GM19468 (cell line): ENCODE data around the gene PIEZO1.

Experiments
- ATAC-seq: cut with Tn5 transposase; IDR thresholded peaks from one replicate; pipeline ENCODE4 v1.9.1; 2021; ENCODE audit warnings: mild to moderate bottlenecking, moderate library complexity, moderate number of reproducible peaks; ENCODE audit not compliant: unreplicated experiment; ENCODE audit errors: extremely low read depth

PIEZO1 gene

DNA sequence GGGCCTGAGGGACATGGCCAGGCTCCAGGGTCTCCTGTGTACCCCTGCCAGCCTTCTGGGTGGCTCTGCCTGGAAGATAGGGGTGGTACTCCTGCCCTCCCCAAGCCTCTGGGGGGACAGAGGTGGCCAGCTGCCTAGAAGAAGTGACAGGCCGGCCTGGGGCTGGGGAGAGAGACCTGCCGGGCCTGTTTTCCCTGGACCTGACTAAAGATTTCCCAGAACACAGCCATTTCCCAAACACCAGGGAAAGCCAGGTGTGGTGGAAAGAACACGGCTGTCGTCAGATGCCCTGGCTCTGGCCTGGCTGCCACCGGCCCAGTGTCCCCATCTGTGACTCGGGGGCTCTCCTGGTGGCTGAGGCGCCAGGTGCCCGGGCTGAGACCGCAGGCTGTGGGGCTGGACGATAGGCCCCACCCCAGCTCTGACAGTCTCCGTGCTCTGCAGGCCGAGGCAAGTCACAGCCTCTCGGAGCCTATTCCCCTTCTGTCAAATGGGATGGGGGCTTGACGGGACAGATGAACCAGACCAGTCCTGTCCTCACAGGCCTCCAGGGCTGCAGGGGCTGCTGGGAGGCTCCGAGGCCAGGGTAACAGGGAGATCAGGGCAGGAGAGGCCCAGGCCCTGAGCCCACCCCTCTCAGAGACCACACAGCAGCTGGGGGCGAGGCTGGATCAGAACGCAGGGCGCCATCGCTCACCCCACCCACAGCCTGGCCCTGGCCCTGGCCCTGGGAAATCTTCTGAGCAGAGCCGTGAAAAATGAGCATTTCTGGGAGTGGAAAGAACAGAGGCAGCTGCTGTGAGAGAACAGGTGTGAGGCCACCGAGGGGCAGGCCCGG, 45.7 kb downstream of the PIEZO1 start:
- no peak for ATAC-seq

DNA sequence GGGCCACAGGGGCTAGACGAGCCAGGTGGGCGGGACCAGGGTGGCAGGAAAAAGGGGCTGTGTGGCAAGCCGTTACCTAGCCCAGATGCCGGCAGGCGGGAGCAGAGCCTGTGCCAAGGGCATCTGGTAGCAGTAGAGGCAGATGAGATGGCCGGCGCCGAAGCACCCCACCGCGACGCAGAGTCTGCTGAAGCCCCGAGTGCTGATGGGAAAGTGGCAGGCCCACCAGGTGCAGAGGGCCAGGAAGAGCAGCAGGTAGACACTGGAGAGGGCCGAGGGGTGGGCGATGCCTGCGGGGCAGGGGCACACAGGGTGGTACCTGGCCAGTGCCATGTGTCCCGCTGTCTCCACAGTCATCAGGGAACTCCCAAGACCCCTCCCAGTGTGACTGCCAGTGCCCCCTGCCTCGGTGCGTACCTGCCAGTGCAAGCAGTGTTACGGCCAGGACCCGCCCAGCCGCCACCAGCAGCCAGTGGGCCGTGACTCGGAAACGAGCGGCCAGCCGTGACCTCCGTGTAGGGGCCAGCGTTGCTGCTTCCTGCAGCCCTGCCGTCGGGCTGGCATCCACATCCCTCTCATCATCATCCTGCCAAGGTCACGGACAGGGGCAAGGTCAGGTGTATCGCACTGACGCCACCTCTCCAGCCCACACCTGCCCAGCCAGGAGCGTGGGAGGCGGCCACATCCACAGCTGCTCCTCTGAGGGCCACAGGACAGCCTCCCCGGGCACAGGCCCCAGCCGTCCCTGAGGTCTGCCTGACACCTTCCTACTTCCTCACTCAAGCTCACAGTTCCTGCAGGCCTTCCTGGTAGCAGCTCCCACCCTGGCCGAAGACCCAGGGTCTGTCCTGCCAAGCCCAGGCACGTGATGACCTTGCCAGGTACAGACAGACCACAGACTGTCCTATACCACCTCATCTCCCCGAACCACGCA, 46.6 kb downstream of the PIEZO1 start:
- ATAC-seq = no peak

DNA sequence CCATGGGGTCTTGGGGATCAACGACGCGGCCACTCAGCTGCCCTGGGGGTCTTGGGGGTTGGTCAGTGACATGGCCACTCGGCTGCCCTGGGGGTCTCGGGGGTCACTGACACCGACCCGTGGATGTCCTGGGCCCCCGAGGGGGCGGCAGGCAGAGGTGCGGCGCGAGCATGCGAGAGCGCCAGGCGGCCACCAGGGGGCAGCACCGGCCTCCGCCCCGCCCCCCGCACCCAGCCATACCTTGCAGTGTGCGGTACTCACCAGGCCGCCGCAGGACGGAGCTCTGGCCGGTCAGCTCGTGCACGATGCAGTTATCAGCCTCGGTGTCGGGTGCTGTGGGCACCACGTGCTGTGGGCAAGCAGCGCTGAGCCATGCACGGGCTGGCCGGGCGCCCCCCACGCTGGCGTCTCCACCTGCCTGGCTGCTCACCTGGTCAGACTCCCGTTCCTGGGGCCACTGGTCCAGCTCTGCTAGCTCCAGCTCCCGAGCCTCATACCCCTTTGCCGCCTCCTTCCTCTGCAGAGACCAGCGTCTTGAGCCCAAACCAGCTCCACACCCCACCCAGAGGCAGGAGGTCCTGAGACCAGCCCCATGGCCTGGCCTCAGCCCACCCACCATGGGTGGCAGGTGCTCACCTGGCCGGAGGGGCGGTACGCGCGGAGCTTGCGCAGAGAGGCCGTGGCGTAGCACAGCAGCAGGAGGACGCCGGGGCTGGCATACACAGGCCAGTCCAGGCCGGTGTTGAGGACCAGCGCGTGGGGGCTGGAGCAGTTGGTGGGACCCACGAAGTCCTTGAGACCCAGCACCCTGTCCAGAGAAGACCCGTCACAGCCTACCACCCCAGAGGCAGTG, 47.5 kb downstream of the PIEZO1 start:
- ATAC-seq = no peak

DNA sequence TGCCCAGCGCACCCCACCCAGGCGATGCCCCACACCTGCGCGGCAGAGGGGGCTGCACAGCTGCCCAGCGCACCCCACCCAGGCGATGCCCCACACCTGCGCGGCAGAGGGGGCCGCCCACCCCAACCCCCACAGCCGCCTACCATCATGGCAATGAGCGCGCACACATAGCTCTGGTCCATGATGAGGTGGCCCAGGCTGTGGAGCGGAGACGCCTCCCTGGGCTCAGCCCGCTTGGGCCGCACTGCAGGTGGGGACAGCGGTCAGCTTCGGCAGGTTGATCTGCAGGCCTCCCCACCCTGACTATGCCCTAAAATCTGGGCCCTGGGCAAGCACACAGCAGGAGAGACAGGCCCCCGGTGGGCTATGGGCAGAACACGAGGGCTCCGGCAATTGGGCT, 48.5 kb downstream of the PIEZO1 start:
- no peak for ATAC-seq

DNA sequence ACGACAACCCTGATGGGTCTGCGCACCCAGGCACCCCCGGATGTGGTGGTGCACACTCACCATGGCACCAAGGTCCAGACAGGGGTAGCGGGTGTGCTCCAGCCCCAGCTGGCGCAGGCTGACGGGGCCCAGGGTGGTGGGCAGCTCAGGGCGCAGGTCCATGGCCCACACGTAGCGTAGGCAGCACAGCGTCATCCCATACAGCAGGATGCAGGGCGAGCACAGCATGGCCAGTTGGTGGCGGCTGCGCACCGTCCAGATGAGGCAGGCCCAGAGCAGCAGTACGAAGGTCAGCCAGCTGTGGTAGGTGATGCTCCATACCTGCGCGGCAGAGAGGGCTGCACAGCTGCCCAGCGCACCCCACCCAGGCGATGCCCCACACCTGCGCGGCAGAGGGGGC, 48.9 kb downstream of the PIEZO1 start:
- no peak for ATAC-seq

DNA sequence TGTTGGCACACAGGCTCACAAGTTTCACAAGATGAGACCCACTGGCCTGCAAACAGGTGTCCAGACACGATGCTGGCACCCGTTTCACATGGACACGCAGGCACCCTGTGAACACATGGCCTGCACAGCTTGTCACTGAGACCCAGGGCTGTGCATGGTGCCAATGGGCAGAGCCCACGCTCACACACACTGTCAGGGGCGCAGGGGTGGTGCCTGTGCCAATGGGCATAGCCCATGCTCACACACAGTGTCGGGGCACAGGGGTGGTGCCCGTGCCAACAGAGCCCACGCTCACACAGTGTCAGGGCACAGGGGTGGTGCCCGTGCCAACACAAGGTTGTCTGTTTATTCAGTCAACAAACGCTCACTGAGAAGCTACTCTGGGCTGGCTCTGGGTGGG, 49.4 kb downstream of the PIEZO1 start:
- no peak for ATAC-seq

DNA sequence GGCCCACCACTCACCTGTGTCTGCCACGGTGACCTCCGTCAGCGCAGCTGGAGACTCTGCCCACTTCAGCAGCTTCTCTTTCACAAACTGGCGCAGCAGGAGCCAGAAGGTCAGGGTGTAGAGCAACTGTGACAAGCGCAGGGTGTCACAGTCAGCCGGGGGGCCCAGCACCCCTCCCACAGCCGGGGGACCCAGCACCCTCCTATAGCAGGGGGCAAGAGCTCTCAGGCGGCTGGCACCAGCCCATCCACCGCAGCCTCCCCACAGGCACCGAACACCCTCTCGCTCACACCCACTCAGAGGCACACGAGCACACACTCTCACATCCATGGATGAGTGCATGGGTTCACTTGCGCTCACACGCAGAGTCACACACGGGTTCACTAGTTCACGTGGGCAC, 49.9 kb downstream of the PIEZO1 start:
- no peak for ATAC-seq

DNA sequence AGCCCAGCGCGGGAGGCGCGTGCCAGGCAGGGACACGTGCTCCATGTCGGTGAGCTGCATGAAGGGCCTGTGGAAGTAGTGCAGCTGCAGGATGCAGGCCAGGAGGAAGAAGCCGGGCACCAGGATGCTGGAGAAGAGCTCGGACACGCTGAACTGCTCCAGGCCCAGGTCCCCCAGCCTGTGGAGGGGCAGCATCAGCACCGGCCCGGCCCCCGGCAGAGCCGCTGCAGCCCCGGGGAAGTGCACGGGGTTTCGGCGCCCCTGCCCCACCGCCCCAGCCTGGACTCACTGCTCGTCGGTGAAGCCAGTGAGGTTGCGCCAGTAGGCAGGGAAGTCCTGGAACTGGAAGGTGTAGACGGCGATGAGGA, 50.7 kb downstream of the PIEZO1 start:
- no peak for ATAC-seq

DNA sequence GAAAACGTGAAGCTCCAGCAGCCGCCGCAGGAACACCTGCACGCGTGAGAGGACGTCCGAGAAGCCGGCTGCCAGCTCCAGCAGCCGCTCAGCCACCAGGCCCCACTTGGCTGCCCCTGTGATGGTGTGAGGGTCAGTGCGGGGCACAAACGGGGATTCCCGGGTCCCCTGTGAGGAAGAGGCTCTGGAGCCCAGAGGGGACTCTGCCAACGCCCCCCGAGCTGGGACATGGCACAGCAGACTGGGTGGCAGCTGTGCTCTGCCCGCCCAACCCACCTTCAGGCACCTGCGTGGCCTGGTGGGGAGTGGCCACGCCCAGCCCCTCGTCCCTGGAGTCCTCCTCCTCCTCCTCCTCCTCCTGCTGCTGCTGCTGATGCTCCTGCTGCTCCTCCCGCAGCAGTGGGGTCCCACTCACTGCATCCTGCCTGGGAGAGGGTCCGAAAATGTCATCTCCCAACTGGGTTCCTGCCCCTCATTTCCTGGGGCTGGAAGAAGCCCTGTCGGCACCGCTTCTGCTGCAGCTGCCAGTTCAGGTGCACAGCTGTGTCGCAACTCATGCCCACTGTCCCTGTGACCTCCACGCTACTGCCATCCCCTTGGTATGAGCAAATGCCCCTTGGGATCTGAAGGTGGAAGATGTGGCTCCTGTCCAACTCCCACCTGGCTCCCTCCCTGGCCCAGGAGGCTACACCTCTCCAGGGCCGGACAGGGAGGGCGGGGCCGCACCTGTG, 51.2 kb downstream of the PIEZO1 start:
- no peak for ATAC-seq

DNA sequence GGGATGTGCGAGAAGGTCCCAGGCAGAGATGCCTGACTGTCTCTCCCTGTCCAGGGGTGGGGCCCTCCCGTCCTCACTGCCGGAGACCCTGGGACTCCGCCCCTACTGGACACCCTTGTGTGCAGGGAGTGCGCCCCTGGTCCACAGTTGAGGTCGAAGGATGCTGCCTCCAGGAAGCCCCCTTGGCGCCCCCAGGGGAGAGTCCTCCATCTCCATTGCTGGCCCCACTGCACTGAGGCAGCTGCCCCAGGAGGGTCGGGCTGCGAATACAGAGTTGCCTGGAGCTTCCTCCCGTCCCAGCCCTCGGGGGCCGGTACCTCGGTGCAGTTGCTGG, 52.1 kb downstream of the PIEZO1 start:
- no peak for ATAC-seq

DNA sequence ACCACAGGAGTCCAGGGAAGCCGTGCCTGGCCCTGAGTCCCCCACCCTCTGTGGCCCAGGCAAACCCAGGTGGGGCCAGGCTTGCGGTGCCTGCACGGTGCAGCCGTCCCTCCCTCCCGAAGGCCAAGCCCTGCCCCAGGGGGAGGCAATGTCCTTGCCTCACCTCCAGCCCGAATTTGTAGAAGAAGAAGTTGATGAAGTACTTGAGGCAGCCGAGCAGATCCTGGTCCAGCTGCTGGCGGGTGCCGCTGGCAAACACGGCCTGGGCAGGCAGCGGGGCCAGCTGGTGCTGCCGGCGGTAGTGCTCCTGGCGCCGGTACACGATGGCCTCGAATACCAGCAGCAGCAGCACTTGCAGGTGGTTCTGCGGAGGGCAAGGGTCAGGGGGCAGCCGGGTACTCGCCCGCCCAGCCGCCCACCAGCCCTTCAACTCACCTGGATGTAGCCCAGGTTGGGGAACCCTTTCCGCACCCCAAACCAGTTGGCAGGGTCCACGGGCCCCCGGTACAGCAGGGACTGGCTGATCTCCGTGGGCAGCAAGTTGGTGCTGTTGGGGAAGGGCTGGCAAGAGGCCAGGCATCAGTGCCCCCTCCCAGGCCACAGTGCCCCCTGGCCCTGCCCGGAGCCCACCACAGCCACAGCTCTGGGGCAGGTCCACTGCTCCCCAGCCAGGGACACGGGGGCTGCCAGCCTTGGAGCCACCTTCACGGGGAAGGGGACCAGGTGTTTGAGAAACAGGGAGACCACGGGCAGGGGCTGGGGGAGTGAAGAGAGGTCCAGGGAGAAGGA, 52.7 kb downstream of the PIEZO1 start:
- no peak for ATAC-seq

DNA sequence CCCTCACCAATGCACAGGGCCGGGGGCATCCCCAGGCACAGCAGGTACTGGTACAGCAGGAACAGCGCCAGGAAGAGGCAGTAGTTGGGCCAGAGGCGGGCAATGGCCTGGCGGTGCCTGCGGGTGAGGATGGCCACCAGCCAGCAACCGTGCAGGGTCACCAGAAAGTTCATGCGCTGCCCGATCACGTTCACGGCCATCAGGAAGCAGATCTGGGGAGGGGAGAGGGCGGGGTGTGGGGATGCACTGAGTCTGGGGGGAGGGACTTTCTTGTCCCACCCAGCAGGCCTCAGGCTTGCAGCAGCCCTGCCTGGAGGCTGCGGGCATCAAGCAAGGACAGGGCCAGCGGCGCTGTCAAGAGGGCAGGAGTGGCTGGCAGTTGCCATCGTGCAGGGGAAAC, 53.3 kb downstream of the PIEZO1 start:
- no peak for ATAC-seq

DNA sequence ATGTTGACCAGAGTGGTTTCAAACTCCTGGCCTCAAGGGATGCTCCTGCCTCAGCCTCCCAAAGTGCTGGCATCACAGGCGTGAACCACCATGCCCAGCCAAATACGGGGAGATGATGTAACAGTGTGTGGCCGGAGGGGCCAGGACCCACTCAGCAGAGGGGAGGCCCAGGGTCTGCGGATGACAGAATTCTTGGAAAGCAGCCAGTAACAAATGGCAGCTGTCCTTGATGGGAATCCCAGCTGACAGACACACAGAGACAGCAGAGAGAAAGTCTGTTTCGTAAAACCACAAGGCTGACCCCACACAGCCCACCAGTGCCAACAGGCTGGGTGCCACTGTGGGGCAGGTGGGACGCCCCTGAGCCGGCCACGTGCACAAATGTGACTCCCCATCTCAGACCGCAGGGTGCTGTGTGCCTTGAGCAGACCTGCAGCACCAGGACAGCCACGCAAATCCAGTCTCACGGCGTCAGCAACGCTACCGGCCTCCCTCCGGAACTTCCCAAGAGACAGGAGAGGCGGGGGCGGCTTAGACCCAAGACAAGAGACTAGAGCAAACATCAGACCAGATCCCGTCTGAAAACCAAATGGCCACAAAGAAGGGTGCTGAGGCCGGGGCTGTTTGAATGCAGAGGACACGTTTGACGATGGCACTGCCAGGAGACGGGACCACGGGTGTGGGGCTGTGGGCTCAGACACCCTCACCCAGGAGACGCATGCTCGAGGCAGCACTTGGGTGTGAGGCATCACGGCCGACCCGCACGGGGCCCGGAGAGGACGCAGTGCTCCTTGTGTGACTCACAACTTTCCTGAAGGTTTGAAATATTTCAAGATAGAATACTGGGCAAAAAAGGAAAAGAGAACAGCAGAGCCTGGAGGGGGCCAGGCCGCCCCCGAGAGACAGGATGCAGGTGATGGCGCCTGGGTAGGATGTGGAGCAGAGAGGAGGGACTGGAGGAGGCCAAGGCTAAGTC, 54.1 kb downstream of the PIEZO1 start:
- no peak for ATAC-seq

DNA sequence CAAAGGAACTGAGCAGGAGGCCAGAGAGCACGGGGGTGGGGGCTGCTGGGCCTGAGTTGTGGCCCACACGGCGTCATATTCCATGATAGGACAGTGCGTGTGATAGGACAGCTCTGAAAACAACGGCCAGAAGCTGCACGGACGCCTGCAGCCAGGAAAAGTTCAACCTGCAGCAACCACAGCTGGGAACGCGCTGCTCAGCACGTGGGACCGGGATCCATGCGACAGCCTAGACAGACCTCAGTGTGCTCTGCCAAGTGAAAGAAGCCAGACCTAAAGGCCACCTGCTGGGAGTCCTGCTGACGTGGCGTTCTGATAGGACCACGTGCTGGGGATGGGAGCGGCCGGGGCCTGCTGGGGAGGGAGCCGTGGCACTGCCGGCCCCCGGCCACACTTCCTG, 57.1 kb downstream of the PIEZO1 start:
- ATAC-seq = no peak

DNA sequence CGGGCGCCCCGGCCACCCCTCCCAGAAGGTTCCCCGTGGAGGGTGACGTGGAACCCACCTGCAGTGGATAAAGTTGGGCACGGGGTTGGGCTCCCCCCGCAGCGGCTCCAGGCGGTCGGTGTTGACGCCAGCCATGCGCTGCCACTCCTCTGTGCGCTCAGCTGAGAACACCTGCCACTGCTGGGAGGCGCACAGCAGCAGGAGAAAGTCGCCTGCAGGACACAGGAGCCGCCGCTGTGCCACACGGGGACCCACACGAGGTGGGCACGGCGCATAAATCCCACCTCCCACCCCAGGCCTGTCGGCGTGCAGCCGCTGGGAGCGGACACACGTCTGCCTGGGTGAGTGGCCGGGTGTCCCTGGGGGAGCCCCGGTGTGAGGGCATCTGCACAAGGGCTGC, 58.0 kb downstream of the PIEZO1 start:
- ATAC-seq = no peak

DNA sequence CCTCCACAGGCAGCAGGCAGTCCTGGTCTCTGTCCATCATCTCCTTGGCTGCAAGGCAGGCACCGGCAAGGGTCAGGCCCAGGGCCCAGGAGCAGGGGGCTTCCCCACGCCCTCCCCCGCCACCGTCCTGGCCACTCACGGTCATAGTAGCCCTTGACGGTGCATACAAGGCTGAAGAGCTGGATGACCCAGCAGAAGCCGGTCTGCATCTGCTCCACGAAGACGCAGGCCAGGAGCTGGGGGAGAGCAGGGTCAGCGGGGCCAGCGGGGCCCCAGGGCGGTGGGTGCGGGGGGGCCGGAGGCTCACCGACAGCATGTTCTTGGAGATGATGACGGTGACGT, 58.6 kb downstream of the PIEZO1 start:
- ATAC-seq = no peak

DNA sequence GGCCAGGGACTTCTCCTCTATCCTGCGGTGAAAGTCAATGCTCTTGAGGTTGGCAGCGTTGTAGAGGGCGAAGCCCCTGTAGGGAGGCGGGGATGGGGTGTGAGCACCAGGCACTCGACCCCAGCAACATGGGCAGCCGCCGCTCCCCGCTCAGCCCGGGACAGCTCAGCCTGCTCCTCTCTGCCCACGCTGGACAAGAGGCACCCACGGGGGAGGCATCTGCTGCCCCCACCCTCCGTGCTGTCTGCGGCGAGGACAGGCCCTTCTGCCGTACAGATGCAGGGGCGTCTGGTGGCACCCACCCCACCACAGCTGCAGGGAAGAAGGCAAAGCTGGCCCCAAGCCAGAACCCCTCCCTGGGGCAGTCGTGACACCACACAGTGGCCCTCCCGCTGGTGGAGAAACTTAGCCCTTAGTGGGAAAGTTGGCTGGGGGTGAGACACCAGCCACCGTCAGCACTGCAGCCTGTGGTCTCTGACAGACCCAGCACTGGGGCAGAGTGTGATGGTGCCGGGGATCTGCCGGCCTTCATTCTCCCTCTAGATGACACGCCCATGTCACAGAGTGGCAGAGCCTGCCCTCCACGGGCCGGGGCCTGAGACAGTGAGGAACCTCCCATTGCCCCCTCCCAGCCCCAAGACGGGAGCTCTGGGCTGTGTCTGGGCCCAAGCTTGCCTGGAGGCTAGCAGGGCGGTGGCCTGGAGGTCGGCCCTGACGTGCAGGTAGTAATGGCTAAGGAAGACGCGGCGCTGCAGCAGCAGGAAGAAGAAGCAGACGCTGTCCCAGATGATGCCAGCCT, 59.2 kb downstream of the PIEZO1 start:
- no peak for ATAC-seq
